CD4-positive, alpha-beta memory T cell (primary cell): ENCODE data around the gene DUOX1. TPM values are rescaled to one million over a fixed set of nuclear protein-coding genes. Genes with fewer than 3 reads are reported as not detected.

Source experiments
- polyA plus RNA-seq, 2 donors: library from polyadenylated mRNA; unstranded; fragments of 300-500 nt; fragmentation: Illumina TruSeq; gene quantifications; one replicate each; pipeline ENCODE4 v1.2.3, GENCODE V29; 2021
- total RNA-seq, 2 experiments: library from RNA; stranded (reverse); gene quantifications; one replicate each; pipeline ENCODE4 v1.2.3, GENCODE V29; 2021

DUOX1 gene
- total and polyA plus RNA-seq, 4 experiments from 2014 or later: 0.06 to 2.9 (median 0.19) TPM

Other genes with a start within 250 kb of the DUOX1 start
- not detected for gene TERB2, start 173.3 kb upstream of the DUOX1 start, total RNA-seq
- gene TERB2, start 173.3 kb upstream of the DUOX1 start, polyA plus RNA-seq: not detected
- 1 to 10 TPM; 4.2 to 4.4 TPM for gene SORD, start 106.8 kb upstream of the DUOX1 start, total RNA-seq
- gene SORD, start 106.8 kb upstream of the DUOX1 start, polyA plus RNA-seq: 1 to 10 TPM; 6.7 to 7.0 TPM
- under 1 TPM; 0.06 TPM for gene DUOX2, start 15.8 kb upstream of the DUOX1 start, total RNA-seq
- gene DUOX2, start 15.8 kb upstream of the DUOX1 start, polyA plus RNA-seq: under 1 TPM in 1 of 2 donors, not detected in 1; 0.02 TPM
- gene DUOXA2, start 15.7 kb upstream of the DUOX1 start, total RNA-seq: not detected
- not detected for gene DUOXA2, start 15.7 kb upstream of the DUOX1 start, polyA plus RNA-seq
- gene DUOXA1, start 115 bp upstream of the DUOX1 start, total RNA-seq: under 1 TPM; 0.23 to 0.97 TPM
- gene DUOXA1, start 115 bp upstream of the DUOX1 start, polyA plus RNA-seq: not detected
- gene SHF, start 58.0 kb downstream of the DUOX1 start, total RNA-seq: 1 to 10 TPM; 5.3 to 6.7 TPM
- 1 to 10 TPM in 1 of 2 donors, under 1 TPM in 1; 0.66 to 1.7 TPM for gene SHF, start 58.0 kb downstream of the DUOX1 start, polyA plus RNA-seq
- not detected for gene SLC28A2, start 122.2 kb downstream of the DUOX1 start, total RNA-seq
- gene SLC28A2, start 122.2 kb downstream of the DUOX1 start, polyA plus RNA-seq: not detected
- 1 to 10 TPM; 1.1 to 1.6 TPM for gene GATM, start 248.6 kb downstream of the DUOX1 start, total RNA-seq
- under 1 TPM in 1 of 2 donors, not detected in 1; 0.26 TPM for gene GATM, start 248.6 kb downstream of the DUOX1 start, polyA plus RNA-seq